NT2/D1 (cell line): ENCODE data around the gene WNK3.

Experiments used
- DNase-seq: peaks from one replicate; pipeline ENCODE4 v3.0.0-alpha.2; 2011; ENCODE audit warnings: low read depth, low spot score
- H3K27me3 ChIP-seq: 2 replicates; pipeline ENCODE4 v1.6.0; 2011; ENCODE audit warnings: mild to moderate bottlenecking; ENCODE audit not compliant: insufficient read length, insufficient read depth
- H3K36me3 ChIP-seq: 2 replicates; pipeline ENCODE4 v1.6.1; 2011; ENCODE audit warnings: mild to moderate bottlenecking, low read length, mixed read lengths; ENCODE audit not compliant: insufficient read depth, insufficient read length
- H3K4me1 ChIP-seq: 2 replicates; pipeline ENCODE4 v1.5.1; 2011; ENCODE audit not compliant: insufficient read depth, insufficient read length
- H3K4me3 ChIP-seq: 2 replicates; pipeline ENCODE4 v1.5.1; 2011; ENCODE audit warnings: low read depth; ENCODE audit not compliant: insufficient read length
- H3K9ac ChIP-seq: 2 replicates; pipeline ENCODE4 v1.6.0; 2011; ENCODE audit warnings: low read depth; ENCODE audit not compliant: insufficient read length
- H3K9me3 ChIP-seq: 2 replicates; pipeline ENCODE4 v1.5.1; 2011; ENCODE audit warnings: mild to moderate bottlenecking, low read length; ENCODE audit not compliant: insufficient read depth
- SUZ12 ChIP-seq: IDR thresholded peaks from 2 replicates; pipeline ENCODE4 v1.6.1; 2011; ENCODE audit not compliant: insufficient read length, insufficient read depth; ENCODE audit errors: extremely low read depth

The WNK3 gene

GRCh38 chrX:54157561-54157960 lies 200.3 kb downstream of the WNK3 start:
- Histone ChIP-seq H3K27me3 (no peaks in the 10 kb centered on the region), H3K36me3 (peaks cover 4% of the 10 kb centered on the region), H3K9me3 (no peaks in the 10 kb centered on the region), H3K4me3 (no peak overlapping the region), H3K9ac (no peak overlapping the region), H3K4me1 (no peaks in the 10 kb centered on the region)
- DNase-seq, result no peak
- no peak for TF ChIP-seq SUZ12
